Activated T-cell treated with anti-CD3 and anti-CD28 coated beads, Interleukin-2, amount 50 U/mL, for 72 hours (primary cell): Measurements from ENCODE around the gene CAMK1D. TPM values are rescaled to one million over a fixed set of nuclear protein-coding genes. Genes with fewer than 3 reads are reported as not detected.
A peak's percentile ranks its signal among the peaks of the same experiment; 100 is the strongest.

Source experiments
- ATAC-seq, 2 donors: fragments of 150-1000 bp; cut with Tn5 transposase; replicated peaks in 1 of 2; 2 replicates each; pipeline ENCODE4 v1.10.0; 2021; ENCODE audit warnings: moderate library complexity in 2 of 2, mild to moderate bottlenecking in 1 of 2
- DNase-seq, 2 donors: peaks; one replicate each; pipeline ENCODE4 v3.0.0; 2021 to 2022; ENCODE audit warnings: mixed read lengths in 1 of 2
- H3K27ac Mint-ChIP-seq: one replicate; pipeline ENCODE4 v1.8.0; 2022; ENCODE audit warnings: mild to moderate bottlenecking, moderate library complexity, mixed read lengths
- H3K27me3 Mint-ChIP-seq: one replicate; pipeline ENCODE4 v1.8.0; 2022; ENCODE audit warnings: low read depth, mixed read lengths
- H3K36me3 Mint-ChIP-seq, 2 donors: one replicate each; pipeline ENCODE4 v1.8.0; 2022; ENCODE audit warnings: mixed read lengths in 2 of 2, mild to moderate bottlenecking in 1 of 2; ENCODE audit not compliant: insufficient read depth in 2 of 2
- H3K4me1 Mint-ChIP-seq: one replicate; pipeline ENCODE4 v1.8.0; 2022; ENCODE audit warnings: low read depth, mixed read lengths
- H3K4me3 Mint-ChIP-seq, 2 donors: one replicate each; pipeline ENCODE4 v1.8.0; 2022; ENCODE audit warnings: mild to moderate bottlenecking in 2 of 2, mixed read lengths in 2 of 2, moderate library complexity in 2 of 2
- H3K9me3 Mint-ChIP-seq, 2 donors: one replicate each; pipeline ENCODE4 v1.8.0; 2022; ENCODE audit warnings: mixed read lengths in 2 of 2
- total RNA-seq, 2 donors: library from RNA; stranded (reverse); gene quantifications; one replicate each; pipeline ENCODE4 v1.2.3, GENCODE V29; 2022

The CAMK1D gene
- total RNA-seq, 2 donors from 2014 or later = 19.9 to 25.3 TPM

DNA sequence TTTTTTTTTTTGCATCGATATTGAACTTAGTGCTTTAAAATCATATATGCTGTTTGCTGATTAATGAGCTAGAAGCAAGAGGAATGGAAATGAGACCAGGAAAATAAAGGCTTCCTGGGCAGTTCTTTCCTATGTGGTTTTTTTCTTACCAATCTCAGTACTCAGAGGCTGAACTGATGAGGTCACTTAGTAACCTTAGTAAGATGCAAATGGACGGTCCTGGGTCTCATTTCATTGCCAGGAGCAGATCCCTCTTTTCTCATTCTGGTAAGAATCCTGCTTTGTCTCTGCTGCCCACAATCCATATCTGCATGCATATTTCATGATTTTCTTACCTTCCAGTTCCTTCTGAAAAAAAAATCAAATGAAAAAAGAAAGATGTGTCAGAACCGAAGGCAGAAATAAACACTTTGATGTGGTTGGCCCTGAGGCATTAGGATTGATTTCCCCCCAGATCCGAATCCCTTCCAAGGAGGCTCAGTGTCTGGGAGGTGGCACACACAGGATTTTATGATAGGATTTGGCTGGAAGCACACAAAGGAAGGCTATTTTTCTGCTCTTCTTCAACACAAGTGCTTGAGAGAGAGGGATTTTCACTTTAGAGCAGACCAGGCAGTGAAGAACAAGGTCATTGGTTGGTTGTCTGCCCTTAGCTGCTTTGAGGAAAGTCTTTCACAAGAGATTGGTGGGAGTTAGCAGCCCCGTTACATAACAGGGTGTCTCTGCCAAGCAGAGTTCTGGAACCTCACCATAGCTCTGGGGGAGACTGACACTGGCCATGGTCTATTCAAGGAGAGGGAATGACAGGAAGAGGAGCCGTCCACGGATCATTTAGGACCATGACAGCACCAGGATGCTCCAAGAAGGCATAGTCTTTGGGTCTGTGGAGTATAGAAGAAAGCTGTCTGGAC, 150.0 kb downstream of the CAMK1D start:
- Mint-ChIP-seq H3K27ac (no peak overlapping the region), H3K4me1 (peaks cover 20% of the 10 kb centered on the region), H3K27me3 (no peaks in the 10 kb centered on the region), H3K4me3 (no peak overlapping the region), H3K9me3 (peaks cover 3 to 5% of the 10 kb centered on the region in 2 donors), H3K36me3 (no peaks in the 10 kb centered on the region)
- no peak for DNase-seq
- ATAC-seq = no peak

DNA sequence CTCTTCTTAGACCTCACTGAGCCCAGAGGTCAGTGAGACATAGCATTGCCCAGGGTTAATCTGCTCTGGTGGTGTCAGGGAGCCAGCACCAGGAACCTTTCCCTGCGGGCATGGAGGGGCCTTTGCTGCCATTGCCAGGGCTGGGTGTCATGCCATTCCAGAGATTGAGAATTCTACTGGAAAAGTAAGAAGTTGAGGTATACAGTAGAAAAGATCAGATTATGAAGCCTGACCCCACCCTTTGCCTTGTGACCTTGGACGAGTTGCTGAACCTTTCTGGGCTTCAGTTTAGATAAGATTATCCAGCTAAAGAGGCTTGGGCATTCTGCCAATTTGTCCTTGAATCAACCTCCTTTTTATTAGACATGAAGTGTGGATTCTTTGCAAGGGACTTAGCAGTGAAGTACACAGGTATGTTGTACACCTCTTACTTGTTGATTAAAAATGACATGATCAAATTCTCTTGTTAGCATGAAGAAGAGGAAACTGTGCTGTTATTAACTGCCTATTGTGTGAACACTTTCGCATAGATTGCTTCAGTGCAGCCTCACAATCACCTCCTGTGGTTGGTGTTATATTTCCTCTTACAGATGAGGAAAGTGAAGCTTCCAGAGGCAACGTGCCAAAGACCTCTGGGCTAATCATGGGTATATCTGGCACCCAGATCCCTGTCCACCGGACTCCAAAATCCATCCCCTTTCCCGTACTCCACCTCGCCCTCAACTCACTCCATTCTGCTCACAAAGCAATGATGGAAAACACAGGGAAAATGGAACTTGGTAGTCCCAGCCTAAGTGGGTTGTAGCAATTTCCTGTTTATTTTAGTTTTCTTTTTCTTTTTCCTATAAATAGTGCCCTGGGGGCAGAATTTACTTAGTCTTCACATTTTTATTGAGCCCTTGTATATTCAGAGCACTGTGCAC, 151.3 kb downstream of the CAMK1D start:
- Mint-ChIP-seq H3K36me3 (no peaks in the 10 kb centered on the region), H3K27ac (no peak overlapping the region), H3K4me3 (no peak overlapping the region), H3K27me3 (no peaks in the 10 kb centered on the region), H3K9me3 (peaks cover 3 to 5% of the 10 kb centered on the region in 2 donors), H3K4me1 (peaks cover 26% of the 10 kb centered on the region)
- no peak for ATAC-seq
- DNase-seq = no peak

DNA sequence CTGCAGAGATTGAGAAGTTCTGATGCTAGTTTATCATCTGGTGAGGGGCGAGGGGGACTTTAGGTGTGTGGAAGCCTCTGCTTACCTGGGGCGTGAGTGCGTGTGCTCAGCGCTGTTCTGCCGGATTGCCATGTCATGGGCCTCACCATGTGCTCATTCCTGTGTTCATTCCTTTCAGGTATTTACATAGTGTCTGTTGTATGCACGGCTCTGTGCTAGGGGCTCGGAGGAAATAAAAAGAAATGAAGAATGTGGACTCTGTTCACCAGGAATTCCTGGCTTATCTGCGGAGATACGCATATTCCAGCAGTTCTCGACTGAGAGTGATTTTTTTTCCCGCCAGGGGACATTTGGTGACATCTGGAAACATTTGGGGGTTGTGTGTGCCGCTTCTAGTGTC, 152.0 kb downstream of the CAMK1D start:
- H3K27me3 Mint-ChIP-seq = no peaks in the 10 kb centered on the region
- ATAC-seq = no peak
- H3K4me3 Mint-ChIP-seq = no peak overlapping the region
- no peak for DNase-seq
- H3K27ac Mint-ChIP-seq = no peak overlapping the region
- peaks cover 3% of the 10 kb centered on the region in 2 donors for H3K9me3 Mint-ChIP-seq
- H3K36me3 Mint-ChIP-seq = no peaks in the 10 kb centered on the region
- H3K4me1 Mint-ChIP-seq = peaks cover 26% of the 10 kb centered on the region

DNA sequence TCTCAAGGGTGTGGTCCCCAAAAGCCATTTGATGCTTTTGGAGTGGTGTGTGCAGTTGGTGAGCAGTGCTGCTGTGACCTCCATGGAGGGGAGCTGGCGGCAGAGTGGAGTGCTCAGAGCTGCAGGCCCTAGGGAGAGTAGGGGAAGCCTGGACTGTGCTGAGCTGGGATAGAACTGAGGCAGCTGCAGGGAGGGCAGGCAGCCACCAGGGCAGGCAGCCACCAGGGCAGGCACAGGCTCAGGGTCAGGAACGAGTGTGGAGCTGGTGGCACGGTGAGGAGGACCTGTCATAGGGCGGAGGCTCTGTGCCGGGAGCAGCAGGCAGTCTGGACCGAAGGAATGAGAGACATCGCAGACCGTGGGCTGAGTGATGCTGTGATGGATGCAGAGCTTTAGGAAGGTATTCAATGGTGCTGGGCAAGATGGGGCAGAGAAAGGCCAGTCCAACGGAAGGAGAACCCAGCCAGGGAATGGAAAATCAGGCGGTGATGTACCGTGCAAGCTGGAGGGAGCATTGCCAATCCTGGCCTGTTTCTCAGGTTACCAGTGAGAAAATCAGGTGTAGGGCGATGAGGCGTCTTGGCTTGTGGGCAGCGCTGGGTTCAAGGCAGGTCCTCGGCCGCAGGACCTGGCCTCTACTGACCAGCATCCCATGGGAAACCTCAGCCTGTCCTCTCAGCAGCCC, 152.6 kb downstream of the CAMK1D start:
- no peaks in the 10 kb centered on the region for H3K27me3 Mint-ChIP-seq
- H3K9me3 Mint-ChIP-seq = peaks cover 3% of the 10 kb centered on the region in 2 donors
- H3K4me1 Mint-ChIP-seq = peaks cover 28% of the 10 kb centered on the region
- H3K27ac Mint-ChIP-seq = no peak overlapping the region
- ATAC-seq (no peak), DNase-seq (no peak)
- no peaks in the 10 kb centered on the region for H3K36me3 Mint-ChIP-seq
- H3K4me3 Mint-ChIP-seq = no peak overlapping the region

DNA sequence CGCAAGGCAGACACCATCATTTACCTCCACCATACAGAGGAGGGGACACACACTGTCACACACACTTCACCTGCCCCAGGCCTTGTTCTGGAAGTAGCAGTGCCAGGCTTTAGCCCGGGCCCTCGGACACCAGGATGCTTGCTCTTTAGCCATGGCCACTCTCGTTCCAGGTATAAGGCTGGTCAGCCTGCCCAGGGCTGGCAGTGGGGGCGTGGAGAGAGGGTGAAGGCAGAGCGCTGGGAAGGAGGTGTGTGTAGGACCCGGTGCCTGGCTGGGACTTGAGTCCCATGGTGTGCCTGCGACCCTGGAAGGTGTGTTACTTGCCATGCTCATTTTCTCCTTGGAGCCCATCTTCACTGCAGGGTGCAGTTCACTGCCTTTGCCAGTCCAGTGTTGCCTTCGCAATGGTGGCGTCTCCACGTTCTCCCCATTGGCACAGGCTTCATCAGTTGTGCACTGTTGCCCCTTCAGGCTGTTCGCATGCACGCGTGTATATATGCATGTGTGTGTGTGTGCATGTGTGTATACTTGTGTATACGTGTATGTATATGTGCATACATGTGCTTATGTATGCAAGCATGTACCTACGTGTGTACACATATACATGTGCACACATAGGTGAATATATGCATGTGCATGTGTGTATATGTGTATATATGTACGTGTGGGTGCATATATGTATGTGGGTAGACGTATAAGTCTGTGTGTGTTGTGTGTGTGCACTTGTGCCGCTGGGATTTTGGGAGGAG, 153.4 kb downstream of the CAMK1D start:
- ATAC-seq (no peak), DNase-seq (no peak)
- Mint-ChIP-seq H3K9me3 (peaks cover under 1 to 1% of the 10 kb centered on the region in 2 donors), H3K4me3 (no peak overlapping the region), H3K36me3 (no peaks in the 10 kb centered on the region), H3K27ac (no peak overlapping the region), H3K27me3 (no peaks in the 10 kb centered on the region), H3K4me1 (peaks cover 36% of the 10 kb centered on the region)

DNA sequence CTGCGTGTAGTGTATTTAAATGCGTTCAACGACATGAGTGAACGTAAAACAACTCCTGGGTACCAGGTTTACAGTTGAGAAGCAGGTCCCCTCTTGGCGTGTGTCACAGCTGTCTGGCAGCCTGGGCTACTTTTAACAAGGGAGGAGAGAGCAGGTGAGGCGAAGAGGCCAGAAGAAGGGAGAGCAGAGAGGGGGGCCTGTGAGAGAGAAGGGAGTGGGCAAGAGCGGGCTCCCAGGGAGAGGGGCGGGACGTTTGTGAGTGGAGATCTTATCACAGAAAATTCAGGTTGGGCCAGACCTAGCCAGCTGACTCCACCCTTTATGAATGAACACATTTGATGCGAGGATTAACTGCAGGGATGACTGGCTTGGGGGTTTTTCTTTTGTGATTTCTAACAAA, 154.0 kb downstream of the CAMK1D start:
- ATAC-seq (no peak), DNase-seq (no peak)
- Mint-ChIP-seq H3K4me3 (no peak overlapping the region), H3K9me3 (no peaks in the 10 kb centered on the region), H3K4me1 (peaks cover 36% of the 10 kb centered on the region), H3K27ac (no peak overlapping the region), H3K27me3 (no peaks in the 10 kb centered on the region), H3K36me3 (no peaks in the 10 kb centered on the region)

DNA sequence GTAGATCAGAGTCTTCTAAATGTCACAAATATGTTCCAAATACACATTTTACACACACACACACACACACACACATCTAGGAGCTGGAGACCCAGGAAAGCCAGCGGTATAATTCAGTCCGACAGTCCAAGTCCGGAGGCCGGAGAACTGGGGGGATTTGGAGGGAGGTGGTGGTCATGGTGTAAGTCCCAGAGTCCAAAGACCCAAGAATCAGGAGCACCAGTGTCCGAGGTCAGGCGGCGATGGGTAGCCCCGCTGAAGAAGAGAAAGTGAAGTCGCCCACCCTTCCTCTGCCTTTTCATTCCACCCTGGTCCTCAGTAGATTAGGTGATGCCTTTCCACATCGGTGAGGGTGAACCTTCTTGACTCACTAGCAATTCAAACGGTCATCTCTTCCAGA, 154.8 kb downstream of the CAMK1D start:
- H3K27ac Mint-ChIP-seq = no peak overlapping the region
- H3K27me3 Mint-ChIP-seq = no peaks in the 10 kb centered on the region
- H3K36me3 Mint-ChIP-seq = no peaks in the 10 kb centered on the region
- DNase-seq (no peak), ATAC-seq (no peak)
- no peak overlapping the region for H3K4me3 Mint-ChIP-seq
- no peaks in the 10 kb centered on the region for H3K9me3 Mint-ChIP-seq
- H3K4me1 Mint-ChIP-seq = peaks cover 35% of the 10 kb centered on the region

DNA sequence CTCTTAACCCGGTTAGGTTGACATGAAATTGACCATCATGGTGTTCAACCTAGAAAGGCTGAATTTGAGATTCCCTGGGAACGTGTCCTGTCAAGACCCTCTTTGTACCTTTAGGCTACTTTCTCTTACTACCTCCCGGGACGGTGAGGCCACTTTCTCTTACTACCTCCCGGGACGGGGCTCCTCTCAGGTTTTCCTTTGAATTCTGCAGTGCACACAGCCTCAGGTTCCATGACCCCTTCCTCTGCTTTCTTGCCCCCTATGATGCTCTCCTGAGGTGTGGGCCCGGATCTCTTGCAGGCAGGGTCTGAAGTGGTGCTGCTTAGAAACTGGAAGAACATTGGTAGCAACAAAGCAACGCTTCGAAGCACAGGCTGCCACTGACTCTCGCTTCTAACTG, 155.3 kb downstream of the CAMK1D start:
- H3K4me1 Mint-ChIP-seq = peaks cover 35% of the 10 kb centered on the region
- no peak for ATAC-seq
- no peak overlapping the region for H3K27ac Mint-ChIP-seq

DNA sequence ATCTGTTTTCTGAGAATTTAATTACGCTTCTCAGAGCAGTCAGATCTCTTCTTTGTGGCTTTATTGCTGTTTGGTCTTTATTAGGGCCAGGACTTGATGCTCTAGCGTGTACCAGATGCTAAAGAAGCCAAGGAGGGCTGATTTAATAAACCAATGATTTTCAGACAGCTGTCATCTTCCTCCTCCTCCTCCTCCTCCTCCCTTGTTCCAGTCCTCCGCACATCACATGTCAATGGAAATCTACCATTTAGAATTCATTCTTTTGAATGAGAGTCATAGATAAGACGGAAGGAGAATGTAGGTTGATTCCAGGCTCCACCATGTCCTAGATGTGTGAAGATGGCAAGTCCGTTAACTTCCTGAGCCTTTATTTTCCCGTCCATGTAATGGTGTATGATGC, 156.3 kb downstream of the CAMK1D start:
- Mint-ChIP-seq H3K4me3 (no peak overlapping the region), H3K4me1 (peaks cover 44% of the 10 kb centered on the region), H3K27me3 (no peaks in the 10 kb centered on the region), H3K27ac (no peak overlapping the region), H3K36me3 (no peaks in the 10 kb centered on the region), H3K9me3 (no peaks in the 10 kb centered on the region)
- DNase-seq = no peak
- no peak for ATAC-seq

More for the DNA sequence above, 155.3 kb downstream of the CAMK1D start:
- H3K36me3 Mint-ChIP-seq = no peaks in the 10 kb centered on the region
- no peak overlapping the region for H3K4me3 Mint-ChIP-seq
- no peaks in the 10 kb centered on the region for H3K9me3 Mint-ChIP-seq
- no peaks in the 10 kb centered on the region for H3K27me3 Mint-ChIP-seq
- DNase-seq = no peak

DNA sequence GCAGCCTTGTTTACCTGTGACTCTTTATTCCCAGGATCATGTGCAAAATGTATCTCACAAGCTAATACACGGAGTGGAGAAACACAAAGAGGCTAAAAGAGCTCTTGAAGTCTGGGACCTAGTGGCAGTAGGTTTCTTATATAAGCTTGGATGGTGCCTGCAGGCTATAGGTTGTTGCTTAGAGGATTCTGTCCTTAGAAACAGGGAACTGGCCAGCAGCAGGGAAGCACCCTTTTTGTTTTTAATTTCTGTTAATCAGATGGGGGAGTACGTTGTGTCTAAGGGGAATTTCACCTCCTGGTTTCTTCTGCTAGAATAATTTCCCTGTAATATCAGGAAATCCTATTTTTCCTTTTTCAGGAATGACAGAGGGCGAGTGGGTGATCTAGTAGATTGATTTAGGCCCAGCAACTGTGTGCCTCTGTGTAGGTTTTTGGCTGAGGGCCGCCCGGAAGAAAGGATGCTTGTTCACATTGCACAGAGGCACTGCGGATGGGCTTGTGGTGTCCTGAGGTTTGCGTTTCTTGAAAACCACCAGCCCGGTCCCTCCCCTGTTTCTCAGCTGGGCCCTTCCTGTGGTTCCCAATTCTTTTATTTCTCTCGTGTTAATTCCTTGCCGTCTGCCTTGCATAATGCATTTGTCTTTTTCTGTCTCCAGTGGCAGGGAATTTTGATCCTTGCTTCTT, 158.0 kb downstream of the CAMK1D start:
- no peaks in the 10 kb centered on the region for H3K36me3 Mint-ChIP-seq
- H3K4me3 Mint-ChIP-seq = peak overlapping the region in 1 of 2 donors; percentile 10
- no peaks in the 10 kb centered on the region for H3K9me3 Mint-ChIP-seq
- H3K27ac Mint-ChIP-seq = no peak overlapping the region
- H3K27me3 Mint-ChIP-seq = no peaks in the 10 kb centered on the region
- H3K4me1 Mint-ChIP-seq = peaks cover 44% of the 10 kb centered on the region
- DNase-seq = peak in 1 of 2 donors; percentile 14
- ATAC-seq = peak in 1 of 2 donors; percentile 44

DNA sequence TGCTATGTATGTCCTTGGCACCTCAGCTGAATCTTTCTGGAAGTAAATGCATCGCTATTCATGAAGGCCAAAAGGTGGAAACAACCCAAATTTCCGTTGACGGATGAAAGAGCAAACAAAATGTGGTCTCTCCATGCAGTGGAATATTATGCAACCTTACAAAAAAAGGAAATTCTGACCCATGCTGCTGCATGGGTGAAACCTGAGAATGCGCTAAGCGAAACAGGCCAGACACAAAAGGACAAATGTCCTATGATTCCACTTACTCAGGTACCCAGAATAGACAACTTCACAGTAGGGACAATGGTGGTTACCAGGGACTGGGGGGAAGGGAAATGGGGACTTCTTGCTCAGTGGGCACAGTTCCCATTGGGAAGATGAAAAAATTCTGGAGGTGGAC, 158.8 kb downstream of the CAMK1D start:
- Mint-ChIP-seq H3K36me3 (no peaks in the 10 kb centered on the region), H3K4me1 (peaks cover 44% of the 10 kb centered on the region), H3K4me3 (no peak overlapping the region), H3K27ac (no peak overlapping the region), H3K9me3 (no peaks in the 10 kb centered on the region), H3K27me3 (no peaks in the 10 kb centered on the region)
- no peak for DNase-seq
- ATAC-seq = no peak
